Ectodermal cell (in vitro differentiated cells): ENCODE measurements around the gene MLLT6.

Source experiments
- H3K27ac ChIP-seq: 2 replicates; pipeline ENCODE4 v1.7.0; 2013; ENCODE audit warnings: mild to moderate bottlenecking, low read depth, low read length; ENCODE audit not compliant: insufficient read depth, poor library complexity, severe bottlenecking
- H3K27me3 ChIP-seq: 2 replicates; pipeline ENCODE4 v1.7.0; 2013; ENCODE audit warnings: mild to moderate bottlenecking, low read length; ENCODE audit not compliant: insufficient read depth, control insufficient read depth, poor library complexity, severe bottlenecking
- H3K36me3 ChIP-seq: one replicate; pipeline ENCODE4 v1.7.0; 2013; ENCODE audit warnings: low read length; ENCODE audit not compliant: control insufficient read depth, insufficient read depth
- H3K4me1 ChIP-seq: one replicate; pipeline ENCODE4 v1.7.0; 2013; ENCODE audit warnings: low read length; ENCODE audit not compliant: control insufficient read depth, insufficient read depth
- H3K4me3 ChIP-seq: 2 replicates; pipeline ENCODE4 v1.7.0; 2013; ENCODE audit warnings: low read depth, low read length, control low read depth; ENCODE audit not compliant: insufficient read depth
- H3K9me3 ChIP-seq: 2 replicates; pipeline ENCODE4 v1.7.0; 2013; ENCODE audit warnings: mild to moderate bottlenecking, low read length, moderate library complexity; ENCODE audit not compliant: control insufficient read depth
- WGBS, 2 experiments: methylation state at CpG; one replicate each; pipeline ENCODE4 v1.1.7; 2013; ENCODE audit warnings: missing lambda C conversion rate in 2 of 2; 5-methylcytosine and 5-hydroxymethylcytosine counted together

MLLT6 gene

GRCh38 chr17:38701504-38702165 lies 3.4 kb upstream of the MLLT6 start:
- peak overlapping the region; percentile 48 for H3K4me3 ChIP-seq
- H3K27me3 ChIP-seq = peaks cover 89% of the 10 kb centered on the region
- H3K4me1 ChIP-seq = peaks cover 17% of the 10 kb centered on the region
- no peak overlapping the region for H3K27ac ChIP-seq
- WGBS, 2 experiments = 9 to 10% methylated on average over 25 of the region's 25 CpGs
- H3K36me3 ChIP-seq = no peaks in the 10 kb centered on the region
- H3K9me3 ChIP-seq = no peaks in the 10 kb centered on the region

- peaks cover 86% of the 10 kb centered on the region for H3K27me3 ChIP-seq
- no peaks in the 10 kb centered on the region for H3K9me3 ChIP-seq
- H3K4me3 ChIP-seq = peak overlapping the region; percentile 48
- WGBS, 2 experiments = 1% methylated on average over 81 of the region's 81 CpGs
- no peak overlapping the region for H3K27ac ChIP-seq
- peaks cover 24% of the 10 kb centered on the region for H3K4me1 ChIP-seq
- H3K36me3 ChIP-seq = no peaks in the 10 kb centered on the region
Measured at GRCh38 chr17:38702166-38702915, 2.7 kb upstream of the MLLT6 start.

- Histone ChIP-seq H3K27ac (no peak overlapping the region), H3K36me3 (no peaks in the 10 kb centered on the region), H3K9me3 (no peaks in the 10 kb centered on the region), H3K4me3 (peak overlapping the region; percentile 52), H3K4me1 (peaks cover 26% of the 10 kb centered on the region), H3K27me3 (peaks cover 78% of the 10 kb centered on the region)
- 3 to 4% methylated on average over 55 of the region's 55 CpGs for WGBS, 2 experiments
Measured at GRCh38 chr17:38702916-38703741, 1.9 kb upstream of the MLLT6 start.

- H3K36me3 ChIP-seq = no peaks in the 10 kb centered on the region
- H3K27me3 ChIP-seq = peaks cover 72% of the 10 kb centered on the region
- no peaks in the 10 kb centered on the region for H3K9me3 ChIP-seq
- peaks cover 26% of the 10 kb centered on the region for H3K4me1 ChIP-seq
- H3K27ac ChIP-seq = no peak overlapping the region
- H3K4me3 ChIP-seq = peak overlapping the region; percentile 52
- 1% methylated on average over 50 of the region's 50 CpGs for WGBS, 2 experiments
Measured at GRCh38 chr17:38703742-38704605, 1.1 kb upstream of the MLLT6 start.

GRCh38 chr17:38705523-38705802 lies 390 bp downstream of the MLLT6 start:
- 0 to 1% methylated on average over 26 to 32 of the region's 32 CpGs for WGBS, 2 experiments
- Histone ChIP-seq H3K9me3 (no peaks in the 10 kb centered on the region), H3K4me3 (peak overlapping the region; percentile 60), H3K36me3 (no peaks in the 10 kb centered on the region), H3K27me3 (peaks cover 57% of the 10 kb centered on the region), H3K4me1 (peaks cover 26% of the 10 kb centered on the region), H3K27ac (no peak overlapping the region)

- Histone ChIP-seq H3K27ac (no peak overlapping the region), H3K4me1 (peaks cover 26% of the 10 kb centered on the region), H3K9me3 (no peaks in the 10 kb centered on the region), H3K36me3 (no peaks in the 10 kb centered on the region), H3K4me3 (peak overlapping the region; percentile 60), H3K27me3 (peaks cover 53% of the 10 kb centered on the region)
- WGBS, 2 experiments = 0 to 1% methylated on average over 38 of the region's 38 CpGs
Measured at GRCh38 chr17:38705803-38706504, 881 bp downstream of the MLLT6 start.

GRCh38 chr17:38706505-38707216 lies 1.6 kb downstream of the MLLT6 start:
- H3K36me3 ChIP-seq = no peaks in the 10 kb centered on the region
- no peaks in the 10 kb centered on the region for H3K9me3 ChIP-seq
- peak overlapping the region; percentile 60 for H3K4me3 ChIP-seq
- 12 to 14% methylated on average over 19 of the region's 20 CpGs for WGBS, 2 experiments
- H3K27ac ChIP-seq = no peak overlapping the region
- peaks cover 26% of the 10 kb centered on the region for H3K4me1 ChIP-seq
- peaks cover 46% of the 10 kb centered on the region for H3K27me3 ChIP-seq

- Histone ChIP-seq H3K4me1 (peaks cover 23% of the 10 kb centered on the region), H3K9me3 (no peaks in the 10 kb centered on the region), H3K36me3 (peaks cover 3% of the 10 kb centered on the region), H3K27ac (no peak overlapping the region), H3K27me3 (peaks cover 35% of the 10 kb centered on the region), H3K4me3 (no peak overlapping the region)
- WGBS, 2 experiments = 82 to 86% methylated on average over 21 of the region's 21 CpGs
Measured at GRCh38 chr17:38707678-38708351, 2.7 kb downstream of the MLLT6 start.
